Raji (cell line): Measurements from ENCODE around the gene HCN2.

Experiments
- POLR2A ChIP-seq: IDR thresholded peaks from 2 replicates; pipeline ENCODE4 v1.6.1; 2011; ENCODE audit warnings: low read depth, low read length, control low read depth; ENCODE audit not compliant: insufficient read depth

HCN2 gene

GRCh38 chr19:560121-560520 lies 29.6 kb upstream of the HCN2 start:
- no peak for TF ChIP-seq POLR2A

- TF ChIP-seq POLR2A = no peak
Observed at GRCh38 chr19:566403-566802, 23.3 kb upstream of the HCN2 start.

GRCh38 chr19:566844-567243 lies 22.8 kb upstream of the HCN2 start:
- TF ChIP-seq POLR2A = no peak

GRCh38 chr19:567296-567900 lies 22.3 kb upstream of the HCN2 start:
- no peak for TF ChIP-seq POLR2A

GRCh38 chr19:570251-570686 lies 19.4 kb upstream of the HCN2 start:
- TF ChIP-seq POLR2A = no peak

GRCh38 chr19:570937-571565 lies 18.6 kb upstream of the HCN2 start:
- peak; percentile 72 for TF ChIP-seq POLR2A

GRCh38 chr19:571566-571974 lies 18.1 kb upstream of the HCN2 start:
- no peak for TF ChIP-seq POLR2A

- TF ChIP-seq POLR2A = peak; percentile 89
Observed at GRCh38 chr19:572140-572742, 17.4 kb upstream of the HCN2 start, which contains the start of gene BSG. Gene BSG, plus strand, starts transcription at chr19:572596. Its CDS starts 39 bp downstream, at chr19:572635.

- TF ChIP-seq POLR2A = no peak
Observed at GRCh38 chr19:572743-573518, 16.8 kb upstream of the HCN2 start.

- no peak for TF ChIP-seq POLR2A
Observed at GRCh38 chr19:573519-573825, 16.2 kb upstream of the HCN2 start.

- TF ChIP-seq POLR2A = no peak
Observed at GRCh38 chr19:574658-575526, 14.8 kb upstream of the HCN2 start.

- TF ChIP-seq POLR2A = no peak
Observed at GRCh38 chr19:575527-576506, 13.9 kb upstream of the HCN2 start.

- no peak for TF ChIP-seq POLR2A
Observed at GRCh38 chr19:576768-577438, 12.8 kb upstream of the HCN2 start.
